ENCODE results near the gene SOCS7. TPM values are rescaled to one million over a fixed set of nuclear protein-coding genes. Genes with fewer than 3 reads are reported as not detected.
"Not testable (repeated sequence)": the region's sequence is repeated elsewhere in the genome, so short reads cannot be mapped to it uniquely, and the experiment has no call there.

Gene SOCS7
- polyA plus RNA-seq, 4 donors: 16.0 to 22.7 (median 18.5) TPM

GRCh38 chr17:38434178-38434665 lies 82.6 kb downstream of the SOCS7 start:
- no peak for DNase-seq (ENCODE audit: low read depth in 4 of 4, low spot score in 2 of 4)

- DNase-seq (ENCODE audit: low read depth in 4 of 4, low spot score in 2 of 4): no peak
Measured at GRCh38 chr17:38435795-38436194, 84.2 kb downstream of the SOCS7 start.

- no peak for DNase-seq (ENCODE audit: low read depth in 4 of 4, low spot score in 2 of 4)
Measured at GRCh38 chr17:38436386-38436785, 84.7 kb downstream of the SOCS7 start.

GRCh38 chr17:38437313-38437712 lies 85.7 kb downstream of the SOCS7 start:
- not testable (repeated sequence) for DNase-seq (ENCODE audit: low read depth in 4 of 4, low spot score in 2 of 4)

- no peak for DNase-seq (ENCODE audit: low read depth in 4 of 4, low spot score in 2 of 4)
Measured at GRCh38 chr17:38439436-38439835, 87.8 kb downstream of the SOCS7 start.

- DNase-seq (ENCODE audit: low read depth in 4 of 4, low spot score in 2 of 4): no peak
Measured at GRCh38 chr17:38440614-38441397, 89.2 kb downstream of the SOCS7 start.

- DNase-seq (ENCODE audit: low read depth in 4 of 4, low spot score in 2 of 4): no peak
Measured at GRCh38 chr17:38441429-38442061, 89.9 kb downstream of the SOCS7 start.

- DNase-seq (ENCODE audit: low read depth in 4 of 4, low spot score in 2 of 4): no peak
Measured at GRCh38 chr17:38442548-38442947, 90.9 kb downstream of the SOCS7 start.

- no peak for DNase-seq (ENCODE audit: low read depth in 4 of 4, low spot score in 2 of 4)
Measured at GRCh38 chr17:38443356-38444031, 91.8 kb downstream of the SOCS7 start.

GRCh38 chr17:38444151-38444550 lies 92.5 kb downstream of the SOCS7 start:
- DNase-seq (ENCODE audit: low read depth in 4 of 4, low spot score in 2 of 4): no peak

- no peak for DNase-seq (ENCODE audit: low read depth in 4 of 4, low spot score in 2 of 4)
Measured at GRCh38 chr17:38447502-38448085, 96.0 kb downstream of the SOCS7 start.

- no peak for DNase-seq (ENCODE audit: low read depth in 4 of 4, low spot score in 2 of 4)
Measured at GRCh38 chr17:38448208-38448771, 96.6 kb downstream of the SOCS7 start.

- no peak for DNase-seq (ENCODE audit: low read depth in 4 of 4, low spot score in 2 of 4)
Measured at GRCh38 chr17:38449364-38449763, 97.7 kb downstream of the SOCS7 start.

- DNase-seq (ENCODE audit: low read depth in 4 of 4, low spot score in 2 of 4): no peak
Measured at GRCh38 chr17:38450557-38451029, 98.9 kb downstream of the SOCS7 start.

- DNase-seq (ENCODE audit: low read depth in 4 of 4, low spot score in 2 of 4): no peak
Measured at GRCh38 chr17:38451030-38451839, 99.6 kb downstream of the SOCS7 start.

- DNase-seq (ENCODE audit: low read depth in 4 of 4, low spot score in 2 of 4): no peak
Measured at GRCh38 chr17:38451840-38452529, 100.3 kb downstream of the SOCS7 start.

- no peak for DNase-seq (ENCODE audit: low read depth in 4 of 4, low spot score in 2 of 4)
Measured at GRCh38 chr17:38452719-38453118, 101.1 kb downstream of the SOCS7 start.

GRCh38 chr17:38453951-38454421 lies 102.3 kb downstream of the SOCS7 start:
- no peak for DNase-seq (ENCODE audit: low read depth in 4 of 4, low spot score in 2 of 4)

- DNase-seq (ENCODE audit: low read depth in 4 of 4, low spot score in 2 of 4): no peak
Measured at GRCh38 chr17:38454532-38454931, 102.9 kb downstream of the SOCS7 start.
